Measurements from ENCODE around the gene GTF2IRD1. TPM values are rescaled to one million over a fixed set of nuclear protein-coding genes. Genes with fewer than 3 reads are reported as not detected.

GTF2IRD1 gene
- total RNA-seq, 1 experiment from 2014 or later: 53.6 TPM

DNA sequence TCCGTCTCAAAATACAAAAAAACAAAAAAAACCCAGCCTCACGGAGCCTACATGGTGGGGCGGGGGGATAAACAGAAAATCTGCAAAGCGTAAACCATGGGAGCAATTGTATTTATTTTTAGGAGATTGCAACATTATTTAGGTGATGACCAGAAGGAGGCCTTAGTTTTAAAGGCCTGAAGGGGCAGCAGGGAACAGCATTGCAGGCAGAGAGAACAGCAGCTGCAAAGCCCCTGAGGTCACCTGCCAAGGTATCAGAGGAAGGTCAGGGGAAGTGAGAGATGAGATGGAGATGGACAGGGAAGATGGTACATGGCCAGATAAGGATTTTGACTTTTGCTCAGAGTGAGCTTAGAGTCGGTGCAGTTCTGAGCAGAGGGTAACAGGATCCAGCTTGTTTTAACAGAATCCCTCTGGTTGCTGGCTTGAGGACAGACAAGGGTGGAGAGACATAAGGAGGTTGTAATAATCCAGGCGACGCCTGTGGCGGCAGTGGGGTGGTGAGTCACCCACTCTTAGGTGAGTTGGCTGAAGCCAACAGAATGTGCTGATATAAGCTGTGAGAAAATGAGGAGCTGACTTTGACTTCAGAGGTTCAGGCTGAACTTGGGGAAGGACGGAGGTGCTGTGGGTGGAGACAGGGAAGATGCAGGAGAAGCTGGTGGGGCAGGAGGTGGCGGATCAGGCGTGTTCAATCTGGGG, 121.5 kb downstream of the GTF2IRD1 start:
- TF ChIP-seq CTCF (IDR thresholded peaks at IDR 0.05; ENCODE audit: insufficient read depth in 1 of 2, low read depth in 1 of 2, low read length in 1 of 2, severe bottlenecking in 1 of 2, unreplicated experiment in 1 of 2): no peak
- no TSS peak for BruUV-seq (replicated peaks)
- no peaks in the 10 kb centered on the region for H3K27me3 ChIP-seq (replicated peaks; ENCODE audit: control insufficient read depth, insufficient read depth, low read length)
- no peak overlapping the region for H3K4me3 ChIP-seq (ENCODE audit: low read depth, low read length)
- H3K36me3 ChIP-seq (ENCODE audit: control insufficient read depth, insufficient read depth, low read length): 0 out of 2 replicates have a peak, but pooled peaks cover 2% of the 10 kb centered on the region
- POLR2A ChIA-PET: interaction anchor here (0.7 kb wide), 1 partner anchor 10 kb away, joined by 3 read pairs; no protein-coding TSS in a partner anchor
- Mint-ChIP-seq H3K9me3 (ENCODE audit: unreplicated experiment) (no peaks in the 10 kb centered on the region), H3K4me3 (ENCODE audit: unreplicated experiment) (no peak overlapping the region), H3K27me3 (ENCODE audit: insufficient read depth, unreplicated experiment) (no peaks in the 10 kb centered on the region), H3K4me1 (ENCODE audit: low read depth, unreplicated experiment) (peaks cover 21% of the 10 kb centered on the region), H3K36me3 (ENCODE audit: insufficient read depth, unreplicated experiment) (peaks cover 53% of the 10 kb centered on the region), H3K27ac (ENCODE audit: unreplicated experiment) (no peak overlapping the region)
- H3K4me1 ChIP-seq: peaks cover 31% of the 10 kb centered on the region
- intact Hi-C loops (cut with micrococcal nuclease; ENCODE audit: unreplicated experiment): no loop called here
- CTCF ChIA-PET: interaction anchor here (0.6 kb wide), 2 partner anchors 19 to 114 kb away, joined by 3 to 4 read pairs; no protein-coding TSS in a partner anchor
- no peaks in the 10 kb centered on the region for H3K9me3 ChIP-seq
- DNase-seq: no peak

GRCh38 chr7:74575811-74576210, 122.1 kb downstream of the GTF2IRD1 start:
- Histone ChIP-seq H3K27me3 (replicated peaks; ENCODE audit: control insufficient read depth, insufficient read depth, low read length) (no peaks in the 10 kb centered on the region), H3K4me1 (peaks cover 35% of the 10 kb centered on the region), H3K36me3 (ENCODE audit: control insufficient read depth, insufficient read depth, low read length) (0 out of 2 replicates have a peak, but pooled peaks cover 2% of the 10 kb centered on the region), H3K9me3 (no peaks in the 10 kb centered on the region), H3K4me3 (ENCODE audit: low read depth, low read length) (no peak overlapping the region)
- BruUV-seq (replicated peaks): no TSS peak
- H3K27me3 Mint-ChIP-seq (ENCODE audit: insufficient read depth, unreplicated experiment): no peaks in the 10 kb centered on the region
- ChIA-PET CTCF (interaction anchor here (0.6 kb wide), 2 partner anchors 101 to 113 kb away, joined by 3 to 4 read pairs; no protein-coding TSS in a partner anchor), POLR2A (no interaction called here)
- TF ChIP-seq CTCF (IDR thresholded peaks at IDR 0.05; ENCODE audit: insufficient read depth in 1 of 2, low read depth in 1 of 2, low read length in 1 of 2, severe bottlenecking in 1 of 2, unreplicated experiment in 1 of 2): no peak
- no peaks in the 10 kb centered on the region for H3K9me3 Mint-ChIP-seq (ENCODE audit: unreplicated experiment)
- H3K4me3 Mint-ChIP-seq (ENCODE audit: unreplicated experiment): no peak overlapping the region
- no peak overlapping the region for H3K27ac Mint-ChIP-seq (ENCODE audit: unreplicated experiment)
- DNase-seq: no peak
- H3K4me1 Mint-ChIP-seq (ENCODE audit: low read depth, unreplicated experiment): peaks cover 24% of the 10 kb centered on the region
- H3K36me3 Mint-ChIP-seq (ENCODE audit: insufficient read depth, unreplicated experiment): peaks cover 53% of the 10 kb centered on the region
- intact Hi-C loops (cut with micrococcal nuclease; ENCODE audit: unreplicated experiment): no loop called here

DNA sequence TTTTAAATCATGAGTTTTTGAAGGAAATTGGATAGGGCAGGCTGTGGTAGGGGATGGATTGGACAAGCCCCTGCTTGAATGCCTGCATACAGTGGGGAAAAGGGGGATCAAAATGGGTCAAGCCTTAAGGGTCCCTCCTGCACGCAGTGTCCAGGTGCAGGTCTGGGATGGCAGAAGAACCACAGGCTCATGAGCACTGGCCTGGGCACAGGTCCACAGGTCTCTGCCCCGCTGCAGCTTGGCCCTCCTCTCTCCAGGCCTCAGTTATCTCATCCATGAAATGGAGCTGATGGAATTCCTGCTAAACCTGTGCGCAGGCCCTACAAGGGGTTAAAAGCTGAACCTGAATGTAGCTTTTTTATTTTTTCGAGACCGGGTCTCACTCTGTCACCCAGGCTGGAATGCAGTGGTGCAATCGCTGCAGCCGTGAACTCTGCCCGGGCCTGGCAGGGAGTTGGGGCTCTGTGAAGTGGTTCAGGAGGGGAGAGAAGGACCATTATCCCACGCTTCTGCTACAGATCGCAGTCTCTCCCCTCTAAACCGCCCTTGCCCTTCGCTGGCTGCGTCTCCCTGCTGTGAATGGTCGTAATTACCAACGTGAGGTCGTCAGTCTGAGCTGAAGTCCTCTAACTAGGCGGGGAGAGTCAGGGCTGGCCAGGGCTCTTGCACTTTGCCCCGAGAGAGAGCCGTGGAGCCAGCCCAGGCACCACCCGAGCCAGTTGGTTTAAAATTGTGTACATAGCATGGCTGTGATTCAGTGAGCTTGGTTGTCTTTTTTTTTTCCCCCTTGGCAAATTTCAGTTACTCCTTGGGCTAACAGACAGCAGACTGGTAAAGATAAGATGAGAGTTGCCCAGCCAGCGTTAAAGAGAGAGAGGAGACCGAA, 126.3 kb downstream of the GTF2IRD1 start:
- POLR2A ChIA-PET: interaction anchor here (0.5 to 1.4 kb wide), 7 partner anchors 30 to 496 kb away, joined by 3 to 8 read pairs (median 3); partner anchors contain the start of gene GTF2I
- peak overlapping the region; percentile 99 for H3K27ac Mint-ChIP-seq (ENCODE audit: unreplicated experiment)
- H3K4me1 Mint-ChIP-seq (ENCODE audit: low read depth, unreplicated experiment): peaks cover 26% of the 10 kb centered on the region
- intact Hi-C loops (cut with micrococcal nuclease; ENCODE audit: unreplicated experiment): loop anchor here (1.0 kb wide), 2 partner anchors 30 to 77 kb away; partner anchors contain the start of gene GTF2I
- BruUV-seq (replicated peaks): TSS peak; percentile 90
- no peak for TF ChIP-seq CTCF (IDR thresholded peaks at IDR 0.05; ENCODE audit: insufficient read depth in 1 of 2, low read depth in 1 of 2, low read length in 1 of 2, severe bottlenecking in 1 of 2, unreplicated experiment in 1 of 2)
- peak overlapping the region; percentile 76 for H3K4me3 Mint-ChIP-seq (ENCODE audit: unreplicated experiment)
- no peaks in the 10 kb centered on the region for H3K9me3 ChIP-seq
- H3K27me3 ChIP-seq (replicated peaks; ENCODE audit: control insufficient read depth, insufficient read depth, low read length): no peaks in the 10 kb centered on the region
- H3K27me3 Mint-ChIP-seq (ENCODE audit: insufficient read depth, unreplicated experiment): no peaks in the 10 kb centered on the region
- CTCF ChIA-PET: interaction anchor here (0.7 to 1.4 kb wide), 7 partner anchors 11 to 179 kb away, joined by 3 to 4 read pairs (median 3); no protein-coding TSS in a partner anchor
- H3K36me3 ChIP-seq (ENCODE audit: control insufficient read depth, insufficient read depth, low read length): no peaks in the 10 kb centered on the region
- peaks cover 40% of the 10 kb centered on the region for H3K36me3 Mint-ChIP-seq (ENCODE audit: insufficient read depth, unreplicated experiment)
- no peaks in the 10 kb centered on the region for H3K9me3 Mint-ChIP-seq (ENCODE audit: unreplicated experiment)
- peak overlapping the region; percentile 11 for H3K4me3 ChIP-seq (ENCODE audit: low read depth, low read length)
- DNase-seq: peak; percentile 93 to 94
- H3K4me1 ChIP-seq: peaks cover 54% of the 10 kb centered on the region
